HCT116 (cell line): Measurements from ENCODE around the gene CIDEA. TPM values are rescaled to one million over a fixed set of nuclear protein-coding genes. Genes with fewer than 3 reads are reported as not detected.

Experiments
- ATAC-seq: fragments of 200-7000 bp; cut with Tn5 transposase; 2 replicates; pipeline ENCODE4 v1.9.1; 2020; ENCODE audit warnings: mild to moderate bottlenecking, moderate library complexity
- BruUV-seq: library from RNA; stranded (reverse); fragments of 400-500 nt; replicated peaks from 2 replicates; lab custom pipeline; 2021; lab: Mats Ljungman, UMichigan
- CTCF ChIA-PET: fragments of 300-600 bp; sonication (Branson Sonifier 250); formaldehyde crosslinking; loops from one replicate; lab custom pipeline; 2021; ENCODE audit warnings: antibody characterized with exemption; lab: Charles Lee
- POLR2A ChIA-PET: fragments of 300-600, 350-600 bp; sonication (Branson Sonifier 250); formaldehyde crosslinking; loops from one replicate; lab custom pipeline; 2021; ENCODE audit warnings: antibody characterized with exemption; lab: Charles Lee
- RAD21 ChIA-PET, 2 experiments: fragments of 300-600 bp; sonication (Branson Sonifier 250); formaldehyde crosslinking; loops; one replicate each; lab custom pipeline; 2023; ENCODE audit warnings: low total read pairs in 2 of 2; ENCODE audit not compliant: uncharacterized antibody in 2 of 2, unreplicated experiment in 2 of 2, low non-redundant PET in 1 of 2; lab: Charles Lee
- DNase-seq: peaks from one replicate; pipeline ENCODE4 v3.0.0-alpha.2; 2010; ENCODE audit warnings: low read depth, low spot score
- H2AFZ ChIP-seq: fragments of 200-600 bp; shearing (Covaris generic), sonication (generic); 2 replicates; pipeline ENCODE4 v1.6.1; 2017; ENCODE audit warnings: low read depth, mixed run types, mixed read lengths, antibody characterized with exemption, low read length; ENCODE audit not compliant: poor library complexity, severe bottlenecking
- H3K27ac ChIP-seq: 2 replicates; pipeline ENCODE4 v1.5.1; 2012; ENCODE audit warnings: low read depth, low read length
- H3K27me3 ChIP-seq: fragments of 200-600 bp; sonication (generic); 2 replicates; pipeline ENCODE4 v1.6.1; 2016; ENCODE audit warnings: mixed run types, low read length, mixed read lengths; ENCODE audit not compliant: insufficient read depth
- H3K36me3 ChIP-seq, 2 experiments: fragments of 200-500 bp in 1 of 2; fragments of 200-600 bp in 1 of 2; sonication (Bioruptor generic) in 1 of 2; sonication (generic) in 1 of 2; 2 replicates each; pipeline versions ENCODE4 v1.5.1 to v1.6.1; 2014 to 2016; ENCODE audit warnings: low read length in 2 of 2, inconsistent platforms in 1 of 2, mixed read lengths in 1 of 2, mixed run types in 1 of 2; ENCODE audit not compliant: insufficient read depth in 2 of 2, control insufficient read depth in 1 of 2
- H3K4me1 ChIP-seq, 2 experiments: fragments of 200-600 bp in 1 of 2; sonication (generic) in 1 of 2; 2 replicates each; pipeline versions ENCODE4 v1.5.1 to v1.6.1; 2012 to 2017; ENCODE audit warnings: low read length in 2 of 2, inconsistent platforms in 1 of 2, mild to moderate bottlenecking in 1 of 2, mixed read lengths in 1 of 2, mixed run types in 1 of 2, moderate library complexity in 1 of 2; ENCODE audit not compliant: insufficient read depth in 2 of 2, control insufficient read depth in 1 of 2
- H3K4me2 ChIP-seq: fragments of 200-600 bp; sonication (generic); 2 replicates; pipeline ENCODE4 v1.6.1; 2017; ENCODE audit warnings: mixed run types, low read length, mixed read lengths
- H3K4me3 ChIP-seq, 2 experiments: fragments of 200-600 bp in 1 of 2; sonication (generic) in 1 of 2; replicated peaks in 1 of 2; 2 replicates each; pipeline ENCODE4 v1.5.1; 2011 to 2016; ENCODE audit warnings: low read length in 2 of 2, control low read depth in 1 of 2, low read depth in 1 of 2, mild to moderate bottlenecking in 1 of 2, mixed read lengths in 1 of 2, mixed run types in 1 of 2
- H3K79me2 ChIP-seq: fragments of 200-600 bp; sonication (generic); 2 replicates; pipeline ENCODE4 v1.6.1; 2017; ENCODE audit warnings: mild to moderate bottlenecking, mixed run types, low read length, moderate library complexity, mixed read lengths; ENCODE audit not compliant: insufficient read depth
- H3K9ac ChIP-seq: fragments of 200-600 bp; sonication (generic); 2 replicates; pipeline ENCODE4 v1.6.1; 2016; ENCODE audit warnings: low read length, mixed read lengths
- H3K9me2 ChIP-seq: fragments of 200-600 bp; sonication (generic), shearing (Covaris generic); 2 replicates; pipeline ENCODE4 v1.6.1; 2017; ENCODE audit warnings: mixed run types, mild to moderate bottlenecking, moderate library complexity; ENCODE audit not compliant: insufficient read depth
- H3K9me3 ChIP-seq, 2 experiments: fragments of 200-500 bp in 1 of 2; fragments of 200-600 bp in 1 of 2; sonication (Bioruptor generic) in 1 of 2; sonication (generic) in 1 of 2; 2 replicates each; pipeline ENCODE4 v1.6.1; 2014 to 2017; ENCODE audit warnings: low read length in 2 of 2, mixed read lengths in 2 of 2, inconsistent platforms in 1 of 2, low read depth in 1 of 2, mild to moderate bottlenecking in 1 of 2, mixed run types in 1 of 2, moderate library complexity in 1 of 2; ENCODE audit not compliant: control insufficient read depth in 1 of 2, insufficient read depth in 1 of 2
- H4K20me1 ChIP-seq: fragments of 200-600 bp; sonication (generic), shearing (Covaris generic); 2 replicates; pipeline ENCODE4 v1.6.1; 2017; ENCODE audit warnings: mixed run types, mild to moderate bottlenecking, moderate library complexity; ENCODE audit not compliant: insufficient read depth
- CEBPB ChIP-seq: IDR thresholded peaks from 2 replicates; pipeline ENCODE4 v1.6.1; 2012; ENCODE audit warnings: low read depth
- ELF1 ChIP-seq: IDR thresholded peaks from 2 replicates; pipeline ENCODE4 v1.6.1; 2012; ENCODE audit warnings: low read depth, borderline replicate concordance
- POLR2A ChIP-seq: IDR thresholded peaks from 2 replicates; pipeline ENCODE4 v1.7.0; 2011; ENCODE audit warnings: borderline replicate concordance; ENCODE audit not compliant: insufficient read depth, insufficient read length; ENCODE audit errors: extremely low read depth
- RAD21 ChIP-seq: IDR thresholded peaks from 2 replicates; pipeline ENCODE4 v1.6.1; 2012; ENCODE audit warnings: low read depth, mild to moderate bottlenecking
- SP1 ChIP-seq: IDR thresholded peaks from 2 replicates; pipeline ENCODE4 v1.6.1; 2012; ENCODE audit warnings: low read depth
- TCF7L2 ChIP-seq: IDR thresholded peaks from 2 replicates; pipeline ENCODE4 v1.7.0; 2011; ENCODE audit warnings: borderline replicate concordance, inconsistent platforms; ENCODE audit not compliant: insufficient read depth, insufficient read length; ENCODE audit errors: extremely low read depth
- ZFX ChIP-seq: fragments of 450-650 bp; IDR thresholded peaks from 2 replicates; pipeline ENCODE4 v1.6.1; 2017
- intact Hi-C: fragments of 100-400 bp; cut with micrococcal nuclease; formaldehyde crosslinking; loops from 2 replicates; pipeline ENCODE4 v1.10.0; 2022
- total RNA-seq: library from RNA; stranded (reverse); gene quantifications from one replicate; pipeline ENCODE4 v1.2.1, GENCODE V29; 2021; ENCODE audit not compliant: unreplicated experiment
- TF ChIP-seq, protein P1 (sequence below): IDR thresholded peaks from 2 replicates; pipeline ENCODE4 v1.6.1; 2012; ENCODE audit warnings: low read depth
- TF ChIP-seq, protein P2 (sequence below), 3 experiments: fragments of 200-600 bp in 1 of 3; sonication (generic) in 1 of 3; IDR thresholded peaks in 2 of 3; conservative IDR thresholded peaks in 1 of 3; 2 replicates each; pipeline ENCODE4 v1.5.1; 2012 to 2017; ENCODE audit warnings: low read depth in 2 of 3, low read length in 2 of 3, antibody characterized with exemption in 1 of 3, borderline replicate concordance in 1 of 3, control low read depth in 1 of 3, mild to moderate bottlenecking in 1 of 3, mixed read lengths in 1 of 3, mixed run types in 1 of 3, moderate library complexity in 1 of 3; ENCODE audit not compliant: insufficient read depth in 1 of 3

The CIDEA gene
- total RNA-seq, 1 experiment from 2014 or later = not detected

DNA sequence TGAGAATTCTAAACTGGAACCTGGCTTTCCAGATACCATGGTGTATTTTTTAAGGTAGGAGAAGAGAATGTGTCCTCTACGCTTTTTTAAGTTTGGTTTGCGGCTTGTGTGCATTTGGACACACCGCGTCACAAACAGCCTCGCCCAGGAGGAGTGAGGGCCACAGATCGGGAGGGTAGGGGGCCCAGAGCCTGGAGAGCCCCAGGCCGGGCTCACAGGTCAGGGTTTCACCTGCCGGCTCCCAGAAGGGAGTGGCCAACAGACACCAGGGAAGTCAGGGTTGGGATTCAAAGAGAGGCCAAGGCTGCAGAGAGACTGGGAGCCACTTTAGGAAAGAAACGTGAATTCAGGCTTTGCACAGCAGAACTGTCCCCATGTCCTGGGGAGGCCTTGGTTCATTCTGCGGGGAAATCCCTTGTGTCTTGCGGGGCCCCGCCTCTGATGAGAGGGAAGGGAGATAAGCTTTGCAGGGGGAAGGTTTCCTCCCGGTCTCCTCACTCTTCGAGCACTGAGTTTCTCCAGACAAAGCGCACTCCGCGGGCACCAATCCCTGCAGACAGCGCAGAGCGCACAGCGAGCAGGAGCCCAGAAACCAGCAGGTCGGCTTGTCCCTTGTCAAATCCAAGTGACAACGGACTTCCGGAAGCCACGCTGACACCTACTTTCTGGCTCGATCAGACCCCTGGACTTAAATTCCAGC, 51.9 kb downstream of the CIDEA start:
- peaks cover 27% of the 10 kb centered on the region for H3K79me2 ChIP-seq
- no peaks in the 10 kb centered on the region for H4K20me1 ChIP-seq
- intact Hi-C loops = no loop called here
- CTCF ChIA-PET = no interaction called here
- peaks cover 4 to 15% of the 10 kb centered on the region in 2 experiments; a peak in 3 of 4 replicates for H3K36me3 ChIP-seq
- peaks cover 13 to 19% of the 10 kb centered on the region in 2 experiments for H3K4me1 ChIP-seq
- ATAC-seq = no peak
- no peaks in the 10 kb centered on the region for H3K9me2 ChIP-seq
- H3K27ac ChIP-seq = no peak overlapping the region
- H3K9me3 ChIP-seq = no peaks in the 10 kb centered on the region
- no TSS peak for BruUV-seq
- H3K9ac ChIP-seq = no peak overlapping the region
- H3K27me3 ChIP-seq = no peaks in the 10 kb centered on the region
- RAD21 ChIA-PET = no interaction called here
- TF ChIP-seq SP1 = no peak
- TF ChIP-seq CEBPB = no peak
- TF ChIP-seq RAD21 = no peak
- TF ChIP-seq POLR2A = no peak
- TF ChIP-seq ELF1 = no peak
- TF ChIP-seq ZFX = no peak
- TF ChIP-seq, protein P1, sequence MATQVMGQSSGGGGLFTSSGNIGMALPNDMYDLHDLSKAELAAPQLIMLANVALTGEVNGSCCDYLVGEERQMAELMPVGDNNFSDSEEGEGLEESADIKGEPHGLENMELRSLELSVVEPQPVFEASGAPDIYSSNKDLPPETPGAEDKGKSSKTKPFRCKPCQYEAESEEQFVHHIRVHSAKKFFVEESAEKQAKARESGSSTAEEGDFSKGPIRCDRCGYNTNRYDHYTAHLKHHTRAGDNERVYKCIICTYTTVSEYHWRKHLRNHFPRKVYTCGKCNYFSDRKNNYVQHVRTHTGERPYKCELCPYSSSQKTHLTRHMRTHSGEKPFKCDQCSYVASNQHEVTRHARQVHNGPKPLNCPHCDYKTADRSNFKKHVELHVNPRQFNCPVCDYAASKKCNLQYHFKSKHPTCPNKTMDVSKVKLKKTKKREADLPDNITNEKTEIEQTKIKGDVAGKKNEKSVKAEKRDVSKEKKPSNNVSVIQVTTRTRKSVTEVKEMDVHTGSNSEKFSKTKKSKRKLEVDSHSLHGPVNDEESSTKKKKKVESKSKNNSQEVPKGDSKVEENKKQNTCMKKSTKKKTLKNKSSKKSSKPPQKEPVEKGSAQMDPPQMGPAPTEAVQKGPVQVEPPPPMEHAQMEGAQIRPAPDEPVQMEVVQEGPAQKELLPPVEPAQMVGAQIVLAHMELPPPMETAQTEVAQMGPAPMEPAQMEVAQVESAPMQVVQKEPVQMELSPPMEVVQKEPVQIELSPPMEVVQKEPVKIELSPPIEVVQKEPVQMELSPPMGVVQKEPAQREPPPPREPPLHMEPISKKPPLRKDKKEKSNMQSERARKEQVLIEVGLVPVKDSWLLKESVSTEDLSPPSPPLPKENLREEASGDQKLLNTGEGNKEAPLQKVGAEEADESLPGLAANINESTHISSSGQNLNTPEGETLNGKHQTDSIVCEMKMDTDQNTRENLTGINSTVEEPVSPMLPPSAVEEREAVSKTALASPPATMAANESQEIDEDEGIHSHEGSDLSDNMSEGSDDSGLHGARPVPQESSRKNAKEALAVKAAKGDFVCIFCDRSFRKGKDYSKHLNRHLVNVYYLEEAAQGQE = no peak
- TF ChIP-seq, protein P2, sequence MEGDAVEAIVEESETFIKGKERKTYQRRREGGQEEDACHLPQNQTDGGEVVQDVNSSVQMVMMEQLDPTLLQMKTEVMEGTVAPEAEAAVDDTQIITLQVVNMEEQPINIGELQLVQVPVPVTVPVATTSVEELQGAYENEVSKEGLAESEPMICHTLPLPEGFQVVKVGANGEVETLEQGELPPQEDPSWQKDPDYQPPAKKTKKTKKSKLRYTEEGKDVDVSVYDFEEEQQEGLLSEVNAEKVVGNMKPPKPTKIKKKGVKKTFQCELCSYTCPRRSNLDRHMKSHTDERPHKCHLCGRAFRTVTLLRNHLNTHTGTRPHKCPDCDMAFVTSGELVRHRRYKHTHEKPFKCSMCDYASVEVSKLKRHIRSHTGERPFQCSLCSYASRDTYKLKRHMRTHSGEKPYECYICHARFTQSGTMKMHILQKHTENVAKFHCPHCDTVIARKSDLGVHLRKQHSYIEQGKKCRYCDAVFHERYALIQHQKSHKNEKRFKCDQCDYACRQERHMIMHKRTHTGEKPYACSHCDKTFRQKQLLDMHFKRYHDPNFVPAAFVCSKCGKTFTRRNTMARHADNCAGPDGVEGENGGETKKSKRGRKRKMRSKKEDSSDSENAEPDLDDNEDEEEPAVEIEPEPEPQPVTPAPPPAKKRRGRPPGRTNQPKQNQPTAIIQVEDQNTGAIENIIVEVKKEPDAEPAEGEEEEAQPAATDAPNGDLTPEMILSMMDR (IDR thresholded peaks at IDR 0.05 in 2 of 3, conservative IDR thresholded peaks at IDR 0.05 in 1 of 3; ENCODE audit: borderline replicate concordance in 1 of 3, insufficient read depth in 1 of 3, low read depth in 2 of 3, low read length in 2 of 3) = no peak
- TF ChIP-seq TCF7L2 = no peak
- TF ChIP-seq, all 23 proteins: peak for 0
- no peak overlapping the region for H3K4me3 ChIP-seq
- no peak for DNase-seq
- POLR2A ChIA-PET = interaction anchor here (0.6 kb wide), 1 partner anchor 1532 kb away, joined by 3 read pairs; no protein-coding TSS in a partner anchor
- H3K4me2 ChIP-seq = no peak overlapping the region
- no peak overlapping the region for H2AFZ ChIP-seq
